ENCODE measurements around the gene ARID1B.
A peak's percentile ranks its signal among the peaks of the same experiment; 100 is the strongest.

ARID1B gene

DNA sequence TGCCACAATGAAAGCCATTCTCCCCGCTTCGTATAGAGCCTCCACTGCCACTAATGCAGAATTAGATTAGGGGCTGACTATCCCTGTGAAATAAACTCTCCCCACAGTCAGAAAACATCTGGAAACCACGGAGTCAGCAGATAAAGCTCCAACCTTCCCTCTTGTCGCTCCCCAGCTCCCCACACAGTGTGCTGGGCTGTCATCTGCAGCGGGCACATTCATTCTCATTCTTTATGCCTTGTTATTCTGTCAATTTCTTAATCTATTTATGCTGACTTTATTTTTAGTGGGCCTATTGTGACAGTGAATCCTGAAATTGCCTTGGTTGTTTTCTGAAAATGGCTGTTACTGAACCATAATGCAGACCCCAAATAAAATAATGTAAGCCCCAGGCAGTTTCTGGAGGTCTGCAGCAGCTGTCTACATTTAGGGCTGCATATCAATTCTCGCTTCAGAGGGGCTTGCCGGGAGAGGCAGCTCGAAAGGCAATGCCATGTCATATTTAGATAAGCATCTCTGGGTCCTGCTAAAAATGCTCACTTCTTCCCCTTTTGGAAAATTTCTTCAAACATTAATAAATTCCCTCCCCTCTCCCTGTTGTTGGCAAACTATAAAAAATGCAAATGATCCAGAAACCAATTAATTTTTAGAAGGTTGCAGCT, 474.5 kb downstream of the ARID1B start:
- intact Hi-C loops (cut with DNase I; ENCODE audit: low total_unique reads) = no loop called here

GRCh38 chr6:157253017-157253416, 475.8 kb downstream of the ARID1B start:
- TF ChIP-seq, protein P1, sequence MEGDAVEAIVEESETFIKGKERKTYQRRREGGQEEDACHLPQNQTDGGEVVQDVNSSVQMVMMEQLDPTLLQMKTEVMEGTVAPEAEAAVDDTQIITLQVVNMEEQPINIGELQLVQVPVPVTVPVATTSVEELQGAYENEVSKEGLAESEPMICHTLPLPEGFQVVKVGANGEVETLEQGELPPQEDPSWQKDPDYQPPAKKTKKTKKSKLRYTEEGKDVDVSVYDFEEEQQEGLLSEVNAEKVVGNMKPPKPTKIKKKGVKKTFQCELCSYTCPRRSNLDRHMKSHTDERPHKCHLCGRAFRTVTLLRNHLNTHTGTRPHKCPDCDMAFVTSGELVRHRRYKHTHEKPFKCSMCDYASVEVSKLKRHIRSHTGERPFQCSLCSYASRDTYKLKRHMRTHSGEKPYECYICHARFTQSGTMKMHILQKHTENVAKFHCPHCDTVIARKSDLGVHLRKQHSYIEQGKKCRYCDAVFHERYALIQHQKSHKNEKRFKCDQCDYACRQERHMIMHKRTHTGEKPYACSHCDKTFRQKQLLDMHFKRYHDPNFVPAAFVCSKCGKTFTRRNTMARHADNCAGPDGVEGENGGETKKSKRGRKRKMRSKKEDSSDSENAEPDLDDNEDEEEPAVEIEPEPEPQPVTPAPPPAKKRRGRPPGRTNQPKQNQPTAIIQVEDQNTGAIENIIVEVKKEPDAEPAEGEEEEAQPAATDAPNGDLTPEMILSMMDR (IDR thresholded peaks at IDR 0.05) = no peak

More for the DNA sequence above, 474.5 kb downstream of the ARID1B start:
- TF ChIP-seq, protein P1 (IDR thresholded peaks at IDR 0.05) = no peak
- DNase-seq = no peak
- H3K36me3 ChIP-seq = no peaks in the 10 kb centered on the region
- H3K27me3 ChIP-seq = peaks cover 0 to 4% of the 10 kb centered on the region in 2 donors
- no peak overlapping the region for H3K4me3 ChIP-seq
- no peaks in the 10 kb centered on the region for H3K9me3 ChIP-seq
- H3K27ac ChIP-seq = no peak overlapping the region
- peaks cover 0 to 13% (median 5%) of the 10 kb centered on the region in 4 donors for H3K4me1 ChIP-seq

DNA sequence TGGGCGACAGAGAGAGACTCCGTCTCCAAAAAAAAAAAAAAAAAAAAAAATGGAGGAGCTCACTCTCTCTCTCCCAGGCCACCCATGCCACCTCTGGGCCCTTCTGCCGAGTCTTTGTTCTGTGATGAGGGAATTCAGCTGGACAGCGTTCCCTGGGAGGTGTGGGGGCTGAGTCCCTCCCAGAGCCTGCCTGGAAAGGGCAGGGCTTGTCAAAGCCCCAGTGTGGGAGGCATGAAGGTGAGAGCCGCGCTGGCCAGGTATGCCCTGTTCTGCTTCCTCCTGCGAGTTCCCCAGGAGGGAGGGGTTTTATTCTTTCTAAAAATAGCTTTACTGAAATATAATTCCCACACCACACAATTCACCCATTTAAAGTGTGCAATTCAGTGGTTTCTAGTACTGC, 476.5 kb downstream of the ARID1B start:
- Histone ChIP-seq H3K27ac (no peak overlapping the region), H3K9me3 (no peaks in the 10 kb centered on the region), H3K4me3 (no peak overlapping the region), H3K4me1 (no peaks in the 10 kb centered on the region), H3K27me3 (peaks cover 0 to 4% of the 10 kb centered on the region in 2 donors), H3K36me3 (no peaks in the 10 kb centered on the region)
- intact Hi-C loops (cut with DNase I; ENCODE audit: low total_unique reads) = no loop called here
- DNase-seq = no peak
- TF ChIP-seq, protein P1 (IDR thresholded peaks at IDR 0.05) = no peak

More at GRCh38 chr6:157253017-157253416, 475.8 kb downstream of the ARID1B start:
- Histone ChIP-seq H3K4me3 (no peak overlapping the region), H3K27me3 (peaks cover 0 to 4% of the 10 kb centered on the region in 2 donors), H3K9me3 (no peaks in the 10 kb centered on the region), H3K4me1 (no peaks in the 10 kb centered on the region), H3K36me3 (no peaks in the 10 kb centered on the region), H3K27ac (no peak overlapping the region)
- no peak for DNase-seq
- intact Hi-C loops (cut with DNase I; ENCODE audit: low total_unique reads) = no loop called here

GRCh38 chr6:157254538-157254937, 477.4 kb downstream of the ARID1B start:
- H3K4me1 ChIP-seq = no peaks in the 10 kb centered on the region
- intact Hi-C loops (cut with DNase I; ENCODE audit: low total_unique reads) = no loop called here
- peaks cover 0 to 4% of the 10 kb centered on the region in 2 donors for H3K27me3 ChIP-seq
- no peaks in the 10 kb centered on the region for H3K36me3 ChIP-seq
- no peak overlapping the region for H3K4me3 ChIP-seq
- DNase-seq = no peak
- TF ChIP-seq, protein P1 (IDR thresholded peaks at IDR 0.05) = no peak
- H3K27ac ChIP-seq = no peak overlapping the region
- H3K9me3 ChIP-seq = no peaks in the 10 kb centered on the region

DNA sequence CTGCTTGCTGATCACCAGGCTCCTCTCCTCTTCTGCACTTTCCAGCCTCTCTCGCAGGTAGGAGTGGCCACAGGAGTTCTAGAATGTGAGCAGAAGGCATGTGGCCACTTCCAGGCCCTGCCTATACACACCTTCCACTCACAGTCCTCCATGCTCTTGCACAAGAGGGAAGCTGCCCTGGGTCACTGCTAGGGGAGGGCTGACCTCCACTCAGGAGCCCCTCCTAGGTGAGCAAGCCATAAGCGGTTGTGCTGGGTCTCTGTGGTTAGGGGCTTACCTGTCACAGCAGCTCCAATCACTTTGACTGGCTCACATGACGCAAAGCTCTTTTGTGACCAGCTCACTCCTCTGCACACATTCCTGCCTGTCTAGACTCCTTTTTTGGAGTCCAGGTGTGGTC, 477.9 kb downstream of the ARID1B start:
- peaks cover 0 to 4% of the 10 kb centered on the region in 2 donors for H3K27me3 ChIP-seq
- H3K4me3 ChIP-seq = no peak overlapping the region
- no peak overlapping the region for H3K27ac ChIP-seq
- intact Hi-C loops (cut with DNase I; ENCODE audit: low total_unique reads) = no loop called here
- DNase-seq = peak in 1 of 2 donors; percentile 38
- no peaks in the 10 kb centered on the region for H3K9me3 ChIP-seq
- TF ChIP-seq, protein P1 (IDR thresholded peaks at IDR 0.05) = no peak
- H3K4me1 ChIP-seq = no peaks in the 10 kb centered on the region
- H3K36me3 ChIP-seq = no peaks in the 10 kb centered on the region
